Hippocampal formation (tissue), 2 donors: ENCODE measurements around the gene FCHSD2.
A peak's percentile ranks its signal among the peaks of the same experiment; 100 is the strongest.

Experiments used
- DNase-seq, 2 donors: peaks; one replicate each; lab custom pipeline; 2025; lab: John Stamatoyannopoulos, UW

The FCHSD2 gene

DNA sequence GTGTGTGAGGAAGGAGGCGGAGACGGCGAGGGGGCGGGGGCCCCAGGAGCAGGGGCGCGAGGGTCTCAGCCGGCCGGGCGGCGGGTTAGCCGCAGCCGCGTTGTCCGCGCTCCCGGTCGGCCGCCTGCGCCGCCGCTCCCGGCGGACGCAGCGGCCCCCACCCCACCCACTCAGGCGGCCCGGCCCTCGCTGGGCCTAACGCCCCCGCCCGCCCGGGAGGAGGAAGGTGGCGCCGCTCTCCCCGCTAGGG is at the start of gene FCHSD2:
Gene FCHSD2 (minus strand): TSS at position 191 of the 250 bp plus-strand sequence. CDS start 441 bp downstream, outside the sequence.
- no peak for DNase-seq

DNA sequence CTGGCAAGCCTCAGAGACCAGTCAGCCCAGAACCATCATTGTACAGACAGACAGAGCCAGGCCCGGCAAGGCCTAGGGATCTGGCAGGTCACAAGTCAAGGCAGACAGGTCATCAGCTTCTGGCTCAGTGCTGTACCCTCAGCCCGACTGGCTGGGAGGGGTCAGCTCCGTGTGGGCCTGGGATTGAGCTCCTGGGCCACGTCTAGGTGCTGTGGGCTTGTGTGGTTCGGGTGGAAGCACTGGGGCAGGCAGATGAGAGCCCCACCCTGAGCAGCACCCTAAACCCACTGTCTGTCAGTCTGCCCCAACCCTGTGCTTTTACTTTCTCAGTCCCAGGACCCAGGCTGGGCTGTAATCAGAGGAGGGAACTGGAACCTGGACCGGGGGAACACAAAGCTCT is 49.0 kb upstream of the FCHSD2 start:
- DNase-seq: no peak

GRCh38 chr11:73190557-73190885 is 48.4 kb upstream of the FCHSD2 start:
- DNase-seq: no peak

DNA sequence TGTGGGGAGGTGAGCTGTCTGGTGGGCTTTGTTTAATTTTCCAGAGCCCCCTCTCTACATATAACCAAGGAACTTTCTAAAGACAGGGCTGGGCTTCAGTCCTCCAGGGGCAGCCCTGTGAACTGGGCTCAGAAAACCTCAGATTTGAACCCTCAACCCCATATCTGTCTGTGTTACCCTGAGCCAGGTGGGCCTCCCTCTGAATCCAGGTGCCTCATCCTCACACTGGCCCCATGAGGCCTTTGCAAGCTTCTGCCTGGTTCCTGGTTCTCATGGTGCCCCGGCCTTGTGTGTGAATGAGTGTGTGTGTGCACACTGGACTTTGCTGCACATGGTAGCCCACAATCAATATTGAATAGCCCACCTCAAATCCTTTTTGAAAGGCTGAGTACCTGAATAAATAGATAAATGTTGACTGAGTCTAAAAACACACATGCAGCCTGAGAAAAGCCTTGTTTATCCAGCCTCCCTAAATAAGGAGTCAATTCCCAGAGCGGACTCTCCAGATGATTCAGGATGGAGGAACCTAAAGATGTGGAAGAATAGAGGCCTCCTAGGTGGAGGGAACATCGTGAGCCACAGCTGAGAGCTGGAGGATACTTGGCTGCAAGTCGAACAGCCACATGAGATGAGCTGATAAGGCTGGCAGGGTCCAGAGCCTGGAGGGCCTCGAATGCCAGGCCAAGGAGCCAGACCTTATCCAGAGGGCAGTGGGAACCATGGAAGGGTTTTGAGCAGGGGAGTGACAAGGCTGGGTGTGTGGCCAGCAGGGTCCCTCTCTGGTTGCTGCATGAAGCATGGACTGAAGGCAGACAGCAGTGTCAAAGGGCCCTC is 47.8 kb upstream of the FCHSD2 start:
- no peak for DNase-seq

DNA sequence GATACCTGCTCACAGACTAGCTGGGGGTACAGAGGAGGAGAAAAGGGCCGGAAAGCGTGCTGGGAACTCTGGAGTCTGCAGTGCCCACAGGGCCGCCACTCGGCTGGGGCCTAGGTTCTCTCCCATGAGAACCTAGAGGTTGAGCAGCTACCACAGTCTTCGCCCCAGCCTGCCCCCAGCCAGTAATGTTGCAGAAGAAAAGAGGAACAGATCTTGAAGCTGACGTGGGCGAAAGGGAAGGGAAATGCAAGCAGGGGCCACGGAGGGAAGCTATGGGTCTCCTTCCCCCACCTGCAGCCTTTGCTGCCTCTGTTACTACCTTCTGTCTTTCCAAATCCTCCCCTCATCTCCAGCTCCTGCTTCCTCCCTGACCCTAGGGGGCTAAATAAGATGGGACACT is 47.2 kb upstream of the FCHSD2 start:
- DNase-seq: peak; percentile 12 to 16

DNA sequence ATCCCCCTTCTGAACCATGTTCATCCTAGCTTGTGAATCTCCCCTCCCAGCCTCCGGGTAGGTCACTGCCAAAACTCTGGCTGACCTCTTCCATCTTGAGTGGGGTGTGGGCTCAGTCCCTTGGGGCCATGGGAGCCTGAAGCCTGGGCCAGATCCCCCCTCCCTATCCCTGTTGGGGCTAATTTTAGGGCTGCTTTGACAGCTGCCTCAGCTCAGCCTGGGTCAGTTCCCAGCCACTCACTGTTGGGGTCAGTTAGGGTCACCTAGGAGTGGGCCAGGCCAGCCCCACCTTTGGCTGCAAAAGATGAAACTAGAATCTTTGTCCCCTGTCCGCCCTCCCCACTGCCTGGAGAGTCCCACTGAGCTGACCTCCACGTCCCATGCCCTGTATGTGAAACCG is 46.2 kb upstream of the FCHSD2 start:
- DNase-seq: no peak

DNA sequence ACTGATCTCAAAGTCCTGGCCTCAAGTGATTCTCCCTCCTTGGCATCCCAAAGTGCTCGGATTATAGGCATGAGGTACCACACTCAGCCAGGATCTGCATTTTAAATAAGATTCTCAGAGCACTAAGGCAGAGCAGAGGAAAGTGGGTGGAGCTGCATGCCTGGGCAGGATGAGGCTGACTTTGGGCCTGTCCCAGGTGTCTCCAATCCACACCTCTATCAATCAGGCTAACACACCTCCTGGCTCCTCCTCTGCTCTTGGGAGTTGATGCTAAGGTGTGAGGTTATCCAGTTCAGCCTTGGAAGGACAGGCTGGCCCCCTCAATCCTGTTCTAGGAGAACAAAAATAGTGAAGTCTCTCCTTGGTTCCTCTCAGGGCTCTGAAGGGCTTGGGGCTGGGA is 45.7 kb upstream of the FCHSD2 start:
- no peak for DNase-seq

DNA sequence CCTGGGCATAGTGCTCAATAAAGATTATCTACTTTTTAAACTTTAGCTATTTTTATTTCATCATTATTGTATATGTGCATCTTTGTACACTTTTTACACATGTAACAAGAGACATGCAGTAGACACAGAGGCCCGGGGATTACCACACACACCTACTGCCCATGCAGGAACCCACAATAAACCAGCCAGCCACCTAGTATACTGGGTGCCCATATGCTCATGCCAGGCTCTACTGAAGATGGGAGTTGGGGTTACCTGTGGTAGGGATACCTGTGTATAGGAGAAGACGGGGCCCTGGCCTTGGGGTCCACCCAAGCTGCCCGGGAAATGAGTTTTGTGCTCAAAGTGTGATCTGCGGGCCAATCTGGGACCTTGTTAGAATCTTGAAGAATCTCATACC is 44.8 kb upstream of the FCHSD2 start:
- DNase-seq: no peak

DNA sequence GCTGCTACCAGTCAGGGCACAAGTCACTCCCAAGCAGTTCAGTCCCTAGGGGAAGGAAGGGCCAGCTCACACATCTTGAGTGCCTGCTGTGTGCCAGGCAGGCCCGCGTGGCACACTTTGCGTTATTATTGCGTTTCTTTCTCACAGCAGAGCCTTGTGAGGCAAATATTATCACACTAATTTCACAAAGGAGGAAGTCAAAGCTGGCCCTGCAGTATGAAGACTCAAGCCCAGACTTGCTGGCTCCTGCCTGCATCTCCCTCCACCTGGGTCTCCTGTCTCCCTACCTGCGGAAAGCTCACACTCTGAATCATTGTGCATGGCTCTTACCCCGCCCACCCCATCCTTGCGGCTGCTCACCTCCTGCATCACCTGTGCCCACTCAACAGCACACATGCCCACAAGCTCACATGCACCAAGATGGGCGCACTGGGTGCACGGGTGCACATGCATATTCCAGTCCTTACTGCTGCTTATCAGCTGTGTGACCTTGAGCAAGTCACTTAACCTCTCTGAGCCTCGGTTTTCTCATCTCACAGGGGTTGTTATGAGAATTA is 44.3 kb upstream of the FCHSD2 start:
- no peak for DNase-seq

- no peak for DNase-seq
Observed at GRCh38 chr11:73185680-73186293, 43.7 kb upstream of the FCHSD2 start.

DNA sequence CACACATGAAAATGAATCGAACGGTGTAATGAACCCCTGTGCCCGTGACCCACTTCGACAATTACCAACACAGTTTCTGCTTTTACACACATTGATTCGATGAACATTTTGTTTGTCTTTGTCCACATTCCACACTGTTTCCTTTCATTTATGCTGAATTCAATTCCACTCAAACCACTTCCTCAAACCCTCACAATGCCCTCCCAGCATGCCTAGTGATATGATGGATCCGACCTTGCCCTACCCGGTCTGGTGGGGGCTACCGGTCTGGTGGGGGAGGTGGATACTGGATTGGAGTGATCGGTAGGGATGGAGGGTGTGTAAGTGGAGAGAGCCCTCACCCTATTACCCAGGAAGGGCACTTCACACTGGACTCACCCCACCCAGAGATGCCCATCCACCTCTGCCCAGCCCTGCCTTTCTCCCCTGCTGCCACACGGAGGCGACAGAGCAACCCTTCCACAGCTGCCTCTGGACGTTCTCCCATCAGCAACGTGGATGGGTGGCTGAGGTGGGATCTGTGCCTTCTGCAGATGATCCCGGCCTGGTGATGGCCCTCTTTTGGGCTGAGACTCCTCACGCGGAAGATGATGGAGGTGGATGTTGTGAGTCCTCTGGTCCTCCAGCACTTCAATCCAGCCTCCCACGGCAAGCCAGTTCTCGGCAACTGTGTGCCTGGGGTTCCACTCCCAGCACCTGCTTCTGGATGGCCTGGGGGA is 43.0 kb upstream of the FCHSD2 start:
- peak; percentile 19 to 36 for DNase-seq

DNA sequence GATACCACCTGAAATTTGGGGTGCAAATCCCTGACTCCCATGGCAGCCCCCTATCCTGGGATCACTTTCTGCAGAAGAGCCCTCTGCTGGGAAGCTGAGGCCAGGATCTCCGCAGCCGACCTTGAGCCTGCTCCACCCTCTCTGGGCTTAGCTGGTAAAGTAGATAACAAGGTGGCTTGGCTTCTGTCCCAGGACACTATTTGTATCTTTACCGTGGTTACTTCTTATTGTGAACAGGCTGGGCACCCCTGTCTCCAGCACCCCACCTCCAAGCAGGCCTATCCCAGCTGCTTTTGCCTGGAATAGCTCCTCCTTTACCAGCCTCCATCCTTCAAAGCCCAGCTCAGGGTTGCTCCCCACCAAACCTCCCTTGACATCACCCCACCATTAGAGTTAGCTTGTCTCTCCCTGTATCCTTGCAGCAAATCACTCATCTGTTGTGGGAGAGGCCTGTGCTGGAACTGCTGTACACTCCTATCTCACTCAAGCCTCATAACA is 40.8 kb upstream of the FCHSD2 start:
- DNase-seq: no peak

DNA sequence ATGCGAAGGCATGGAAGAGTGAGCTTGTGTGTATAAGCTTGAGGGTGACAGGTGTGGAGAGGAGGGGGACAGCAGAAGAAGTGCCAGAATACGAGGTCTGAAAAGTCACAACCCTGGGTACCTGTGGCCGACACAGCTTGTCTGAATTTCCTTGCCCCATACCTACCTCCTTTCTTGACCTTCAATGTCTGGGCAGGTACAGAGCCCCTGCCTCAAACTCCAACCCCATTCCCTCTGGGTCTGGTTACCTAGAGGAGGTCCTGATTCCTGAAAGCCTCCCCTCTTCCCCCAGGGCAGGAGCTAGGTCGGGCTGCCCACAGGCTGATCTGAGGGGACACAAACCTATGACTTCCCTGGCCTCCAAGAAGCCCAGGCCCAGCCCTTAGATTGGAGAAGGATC is 36.6 kb upstream of the FCHSD2 start:
- no peak for DNase-seq

DNA sequence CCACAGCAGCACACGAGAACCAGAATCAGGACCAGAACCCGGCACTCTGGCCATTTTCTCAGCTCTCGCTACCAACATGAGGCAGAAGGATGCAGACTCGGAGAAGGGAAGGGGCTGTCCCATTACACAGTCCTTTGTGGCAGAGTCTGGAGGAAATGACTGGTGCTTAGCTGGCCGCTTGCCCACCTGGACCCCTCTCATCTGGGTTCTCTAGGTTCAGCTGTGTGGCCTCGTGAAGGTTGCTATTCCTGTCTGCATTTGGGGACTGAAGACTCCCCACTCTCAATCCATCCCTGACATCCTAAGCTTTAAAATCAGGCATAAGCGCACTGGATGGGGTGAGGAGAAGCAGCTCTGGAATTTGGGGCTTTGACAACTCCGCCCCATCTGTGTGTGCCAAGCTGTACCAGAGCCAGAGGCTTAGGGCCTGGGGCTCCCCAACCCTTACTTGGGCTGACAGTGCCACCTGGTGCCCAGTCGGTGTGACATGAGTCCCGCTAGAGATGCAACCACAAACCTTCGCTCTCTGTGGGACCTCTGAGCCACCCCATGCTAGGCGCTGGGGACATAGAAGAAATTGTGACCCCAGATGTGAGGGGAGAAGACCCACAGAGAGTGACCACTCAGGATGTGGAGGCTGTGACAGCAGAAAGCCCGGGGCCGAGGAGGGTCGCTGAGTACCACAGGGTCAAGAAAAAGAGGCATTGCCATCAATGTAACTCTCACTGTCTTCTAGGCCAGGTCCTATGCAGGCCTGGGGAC is 35.8 kb upstream of the FCHSD2 start:
- peak; percentile 59 to 73 for DNase-seq

DNA sequence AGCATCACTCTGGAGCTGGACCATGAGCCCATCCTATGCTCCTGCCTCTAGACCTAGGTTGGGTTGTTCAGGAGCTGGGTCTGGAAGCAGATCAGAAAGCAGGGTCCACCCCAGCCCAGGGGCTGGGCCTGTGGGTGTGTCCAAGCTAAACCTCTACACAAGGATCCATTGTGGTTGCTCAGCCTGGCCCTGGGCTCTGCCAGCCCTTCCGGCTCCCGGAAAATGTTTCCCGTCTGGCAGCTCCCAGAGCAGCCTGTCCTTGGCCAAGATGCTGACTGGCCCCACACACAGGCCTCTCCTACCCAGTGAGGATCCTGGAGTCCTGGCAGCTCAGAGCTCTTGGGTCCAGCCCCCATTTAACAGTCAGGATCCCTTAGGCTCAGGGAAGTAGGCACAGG is 35.3 kb upstream of the FCHSD2 start:
- peak in 1 of 2 donors; percentile 46 for DNase-seq

DNA sequence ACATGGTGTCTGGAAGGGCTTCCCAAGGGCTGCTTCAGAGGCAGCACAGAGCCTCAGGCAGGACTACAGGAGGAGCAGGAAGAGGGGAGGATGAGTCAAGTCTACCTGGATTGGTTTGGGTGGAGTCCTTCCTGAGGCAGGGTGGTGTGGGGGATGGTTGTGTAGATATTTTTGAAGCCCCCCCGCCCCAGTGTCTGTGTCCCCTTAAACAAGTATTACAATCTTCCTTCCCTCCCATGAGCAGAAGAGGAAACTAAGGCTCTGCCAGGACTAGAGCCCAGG is 34.7 kb upstream of the FCHSD2 start:
- DNase-seq: no peak

- DNase-seq: no peak
Observed at GRCh38 chr11:73176145-73176873, 34.2 kb upstream of the FCHSD2 start.

GRCh38 chr11:73175551-73176144 is 33.5 kb upstream of the FCHSD2 start:
- DNase-seq: no peak

- no peak for DNase-seq
Observed at GRCh38 chr11:73174495-73174791, 32.3 kb upstream of the FCHSD2 start.

DNA sequence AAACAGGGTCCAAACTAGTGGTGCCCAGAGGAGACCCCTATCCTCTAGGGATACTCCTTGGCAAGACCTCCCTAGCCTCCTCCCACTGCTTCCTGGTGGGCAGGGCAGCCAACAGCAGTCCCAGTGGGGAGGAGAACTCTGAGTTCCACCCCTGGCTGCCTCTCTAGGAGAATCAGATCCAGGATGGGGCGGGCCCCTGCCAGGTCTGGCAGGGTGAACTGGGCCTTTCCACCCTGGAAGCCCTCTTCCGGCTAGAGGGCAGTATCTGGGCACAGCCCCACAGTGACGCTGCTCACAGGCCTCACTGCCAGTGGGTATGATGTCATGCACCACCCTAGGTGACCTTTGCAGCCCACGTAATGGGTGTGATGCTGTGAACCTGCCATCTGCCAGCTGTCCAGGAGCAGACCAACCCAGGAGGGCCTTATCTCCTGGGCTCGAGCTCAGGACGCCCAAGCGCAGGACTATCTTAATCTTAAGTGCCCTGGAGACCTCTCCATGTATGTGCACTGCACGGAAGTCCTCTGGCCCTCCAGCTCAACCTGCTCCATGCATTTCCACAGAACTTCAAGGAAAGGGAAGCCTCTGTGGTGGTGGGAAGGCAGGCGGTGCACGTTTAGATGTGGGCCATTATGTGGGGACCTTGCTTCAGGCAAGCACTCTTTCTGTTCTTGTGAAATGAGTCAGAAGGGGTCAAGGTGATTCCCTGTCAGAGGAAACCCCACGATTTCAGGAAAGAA is 31.8 kb upstream of the FCHSD2 start:
- DNase-seq: no peak
